Measurements from ENCODE around the gene THUMPD2.

DNA sequence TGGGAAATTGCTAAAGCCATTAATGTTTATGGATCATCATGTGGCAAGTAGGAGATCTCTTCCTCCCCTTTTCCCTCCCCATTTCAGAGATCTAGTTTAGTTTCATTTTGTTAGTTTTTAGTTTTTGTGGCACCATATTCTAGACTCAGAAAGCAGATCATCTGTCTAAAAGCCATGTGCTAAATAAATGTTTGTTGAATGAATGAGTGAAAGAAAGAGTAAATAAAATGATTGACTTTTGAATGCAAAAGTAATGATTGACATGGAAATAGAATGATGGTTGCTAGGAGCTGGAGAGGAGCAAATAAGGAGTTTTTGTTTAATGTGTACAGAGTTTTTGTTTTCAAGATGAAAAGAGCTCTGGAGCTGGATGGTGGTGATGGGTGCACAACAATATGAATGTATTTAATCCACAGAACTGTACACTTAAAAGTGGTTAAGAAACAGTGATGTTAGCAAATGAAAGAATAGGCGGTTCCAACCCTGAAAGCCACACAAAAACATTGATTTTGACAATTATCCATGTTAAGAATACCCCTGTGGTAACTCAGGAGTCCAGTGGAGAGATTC is 89.7 kb downstream of the THUMPD2 start:
- TF ChIP-seq POLR2A (IDR thresholded peaks at IDR 0.05) (no peak), POLR2AphosphoS5 (IDR thresholded peaks at IDR 0.05) (no peak)
- TF ChIP-seq, protein P1, sequence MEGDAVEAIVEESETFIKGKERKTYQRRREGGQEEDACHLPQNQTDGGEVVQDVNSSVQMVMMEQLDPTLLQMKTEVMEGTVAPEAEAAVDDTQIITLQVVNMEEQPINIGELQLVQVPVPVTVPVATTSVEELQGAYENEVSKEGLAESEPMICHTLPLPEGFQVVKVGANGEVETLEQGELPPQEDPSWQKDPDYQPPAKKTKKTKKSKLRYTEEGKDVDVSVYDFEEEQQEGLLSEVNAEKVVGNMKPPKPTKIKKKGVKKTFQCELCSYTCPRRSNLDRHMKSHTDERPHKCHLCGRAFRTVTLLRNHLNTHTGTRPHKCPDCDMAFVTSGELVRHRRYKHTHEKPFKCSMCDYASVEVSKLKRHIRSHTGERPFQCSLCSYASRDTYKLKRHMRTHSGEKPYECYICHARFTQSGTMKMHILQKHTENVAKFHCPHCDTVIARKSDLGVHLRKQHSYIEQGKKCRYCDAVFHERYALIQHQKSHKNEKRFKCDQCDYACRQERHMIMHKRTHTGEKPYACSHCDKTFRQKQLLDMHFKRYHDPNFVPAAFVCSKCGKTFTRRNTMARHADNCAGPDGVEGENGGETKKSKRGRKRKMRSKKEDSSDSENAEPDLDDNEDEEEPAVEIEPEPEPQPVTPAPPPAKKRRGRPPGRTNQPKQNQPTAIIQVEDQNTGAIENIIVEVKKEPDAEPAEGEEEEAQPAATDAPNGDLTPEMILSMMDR (IDR thresholded peaks at IDR 0.05) = no peak

All from breast epithelium (tissue), 3 donors.